Non-pigmented ciliary epithelial cell (primary cell): Measurements from ENCODE around the gene ZNF784.

ENCODE experiments used
- DNase-seq: peaks from one replicate; pipeline ENCODE4 v3.0.0-alpha.2; 2010; ENCODE audit warnings: low read depth

ZNF784 gene, protein sequence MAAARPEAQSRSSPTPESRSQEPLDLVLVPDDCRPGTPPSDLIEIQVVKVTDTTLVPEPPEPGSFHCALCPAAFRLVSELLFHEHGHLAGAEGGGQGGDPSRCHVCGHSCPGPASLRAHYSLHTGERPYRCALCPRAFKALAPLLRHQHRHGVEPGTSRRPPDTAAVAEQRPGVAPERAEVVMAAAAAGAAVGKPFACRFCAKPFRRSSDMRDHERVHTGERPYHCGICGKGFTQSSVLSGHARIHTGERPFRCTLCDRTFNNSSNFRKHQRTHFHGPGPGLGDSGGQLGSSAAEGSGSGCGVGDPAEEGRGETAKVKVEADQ

DNA sequence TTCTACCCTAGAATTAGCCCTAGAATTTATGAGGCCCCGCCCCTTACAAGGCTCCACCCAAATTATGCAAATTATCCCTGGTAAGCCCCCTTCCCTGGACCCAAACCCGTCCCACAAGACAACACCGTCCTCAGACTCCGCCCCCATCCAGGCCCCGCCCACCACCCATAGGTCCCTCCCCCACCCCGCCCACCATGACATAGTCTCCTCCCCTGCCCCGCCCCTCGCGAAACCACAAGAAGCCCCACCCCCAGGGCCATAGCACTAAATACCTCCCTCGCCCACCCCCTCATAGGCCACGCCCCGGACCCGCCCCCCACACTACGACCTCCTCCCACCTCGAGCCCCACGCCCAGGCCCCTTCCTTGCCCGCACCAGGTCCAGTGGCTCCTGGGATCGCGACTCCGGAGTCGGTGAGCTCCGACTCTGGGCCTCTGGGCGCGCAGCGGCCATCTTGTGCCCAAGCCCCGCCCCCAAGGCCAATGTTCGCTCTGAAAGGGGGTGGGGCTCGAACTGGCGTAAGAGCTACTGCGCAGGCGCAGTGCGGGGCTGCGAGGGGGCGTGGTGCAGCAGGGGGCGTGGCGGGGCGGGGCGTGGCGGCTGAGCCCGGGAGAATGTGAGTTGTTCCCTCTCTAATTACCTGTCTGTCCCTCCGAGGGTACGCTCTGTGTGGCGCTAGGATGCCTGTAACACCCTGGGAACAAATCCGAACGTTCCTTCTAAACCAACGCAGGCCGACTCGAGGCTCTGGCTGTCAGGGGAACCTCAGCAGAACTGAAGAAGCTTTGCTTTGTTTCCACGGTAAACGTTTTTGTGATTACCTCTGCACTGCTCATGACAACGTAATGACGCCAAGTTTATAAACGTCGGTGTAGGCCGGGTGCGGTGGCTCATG is at the start of gene ZNF784:
ZNF784 (minus strand) TSS at position 458 of the 895 bp plus-strand sequence; CDS start at position 453, 5 bp downstream.
- DNase-seq = no peak

DNA sequence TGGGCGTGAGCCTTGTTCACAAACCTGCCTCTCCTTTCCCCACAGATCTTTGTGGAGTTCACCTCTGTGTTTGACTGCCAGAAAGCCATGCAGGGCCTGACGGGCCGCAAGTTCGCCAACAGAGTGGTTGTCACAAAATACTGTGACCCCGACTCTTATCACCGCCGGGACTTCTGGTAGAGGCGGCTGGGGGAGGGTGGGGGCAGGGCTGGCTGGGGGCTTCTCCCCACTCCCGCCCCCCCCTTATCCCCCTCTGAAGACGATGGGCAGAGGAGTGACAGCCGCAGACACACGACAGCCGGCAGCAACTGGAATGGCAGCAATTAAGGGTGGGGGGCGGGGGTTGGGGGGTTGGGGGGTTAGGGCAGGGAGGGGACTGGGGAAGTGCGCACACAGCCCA is 49.5 kb upstream of the ZNF784 start:
- no peak for DNase-seq

DNA sequence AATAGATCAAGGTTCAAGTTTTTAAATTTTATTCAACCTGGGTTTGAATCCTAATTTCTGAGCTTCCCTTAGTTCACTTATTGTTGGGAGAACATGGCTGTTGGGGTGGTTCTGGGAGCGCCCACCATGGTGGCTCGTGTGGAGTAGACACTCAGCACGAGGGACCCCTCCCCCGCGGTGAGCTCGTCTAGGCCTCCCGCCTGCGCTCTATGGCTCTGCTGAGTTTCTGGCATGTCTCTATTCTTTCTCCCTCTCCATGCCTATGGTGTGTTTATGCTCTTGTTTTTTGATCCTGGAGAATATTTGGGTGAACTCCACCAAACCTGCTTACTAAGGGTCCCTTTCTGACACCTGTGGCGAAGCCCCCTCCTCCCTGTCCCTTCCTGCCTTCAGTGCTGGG is 49.1 kb upstream of the ZNF784 start:
- no peak for DNase-seq

DNA sequence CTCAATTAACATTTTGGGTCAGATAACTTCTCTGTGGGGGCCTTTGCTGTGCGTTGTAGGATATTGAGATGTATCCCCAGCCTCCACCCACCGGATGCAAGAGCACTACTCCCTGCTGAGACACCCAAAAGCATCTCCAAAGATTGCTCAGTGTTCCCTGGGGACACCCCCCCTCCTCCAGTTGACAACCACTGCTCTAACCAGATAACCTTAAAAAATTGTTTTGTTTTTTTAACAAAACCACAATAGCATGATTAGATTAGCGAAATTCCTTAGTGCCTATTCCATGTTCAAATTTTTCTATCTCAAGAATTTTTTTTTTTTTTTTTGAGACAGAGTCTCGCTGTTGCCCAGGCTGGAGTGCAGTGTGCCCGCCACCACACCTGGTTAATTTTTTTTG is 48.1 kb upstream of the ZNF784 start:
- no peak for DNase-seq

DNA sequence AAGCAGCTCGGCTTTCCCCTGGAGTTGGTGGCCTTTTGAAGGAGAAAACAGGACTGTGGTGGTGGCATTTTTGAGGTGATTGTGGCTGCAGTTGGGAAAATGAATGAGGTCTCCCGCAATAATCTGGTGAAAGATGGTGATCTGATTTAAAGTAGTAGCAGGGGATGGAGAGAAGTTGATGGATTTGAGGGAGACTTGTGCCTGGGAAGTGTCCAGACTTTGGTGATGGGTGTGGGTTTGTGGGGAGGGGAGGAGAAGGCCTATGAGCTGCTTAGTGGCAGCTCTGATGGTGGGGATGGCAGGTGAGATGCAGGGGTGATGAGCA is 46.6 kb upstream of the ZNF784 start:
- DNase-seq = no peak

DNA sequence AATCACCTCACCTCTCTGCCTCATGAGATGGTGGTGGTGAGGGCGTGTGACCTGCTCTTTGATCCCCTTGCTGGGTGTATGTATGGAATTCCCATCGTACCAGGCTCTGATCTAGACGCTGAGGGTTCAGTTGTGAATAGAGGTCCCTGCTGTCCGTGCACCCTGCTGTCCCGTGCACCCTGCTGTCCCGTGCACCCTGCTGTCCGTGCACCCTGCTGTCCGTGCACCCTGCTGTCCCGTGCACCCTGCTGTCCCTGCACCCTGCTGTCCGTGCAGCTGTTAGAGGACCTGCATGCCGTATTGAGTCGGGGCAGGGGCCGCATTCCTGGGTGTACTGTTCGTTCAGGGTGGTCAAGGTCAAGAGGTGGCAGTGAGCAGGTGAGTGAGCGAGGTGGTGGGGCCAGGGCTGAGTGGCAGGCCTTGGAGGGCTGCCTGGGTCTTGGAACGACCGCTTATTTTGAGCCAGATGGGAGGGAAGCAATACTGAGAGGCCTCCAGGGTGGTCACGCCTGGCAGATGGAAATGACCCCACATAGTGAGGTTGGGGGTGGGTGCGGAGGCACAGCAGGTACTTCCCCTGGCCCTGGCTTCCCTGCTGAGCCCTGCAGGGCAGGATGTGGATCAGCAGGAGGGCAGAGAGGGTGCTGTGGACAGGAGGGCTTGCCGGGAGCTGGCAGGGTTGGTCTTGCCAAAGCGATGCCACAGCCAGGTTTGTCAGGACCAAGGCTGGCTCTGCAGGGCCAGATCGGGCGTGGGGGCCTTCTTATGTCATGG is 46.1 kb upstream of the ZNF784 start:
- DNase-seq = no peak

DNA sequence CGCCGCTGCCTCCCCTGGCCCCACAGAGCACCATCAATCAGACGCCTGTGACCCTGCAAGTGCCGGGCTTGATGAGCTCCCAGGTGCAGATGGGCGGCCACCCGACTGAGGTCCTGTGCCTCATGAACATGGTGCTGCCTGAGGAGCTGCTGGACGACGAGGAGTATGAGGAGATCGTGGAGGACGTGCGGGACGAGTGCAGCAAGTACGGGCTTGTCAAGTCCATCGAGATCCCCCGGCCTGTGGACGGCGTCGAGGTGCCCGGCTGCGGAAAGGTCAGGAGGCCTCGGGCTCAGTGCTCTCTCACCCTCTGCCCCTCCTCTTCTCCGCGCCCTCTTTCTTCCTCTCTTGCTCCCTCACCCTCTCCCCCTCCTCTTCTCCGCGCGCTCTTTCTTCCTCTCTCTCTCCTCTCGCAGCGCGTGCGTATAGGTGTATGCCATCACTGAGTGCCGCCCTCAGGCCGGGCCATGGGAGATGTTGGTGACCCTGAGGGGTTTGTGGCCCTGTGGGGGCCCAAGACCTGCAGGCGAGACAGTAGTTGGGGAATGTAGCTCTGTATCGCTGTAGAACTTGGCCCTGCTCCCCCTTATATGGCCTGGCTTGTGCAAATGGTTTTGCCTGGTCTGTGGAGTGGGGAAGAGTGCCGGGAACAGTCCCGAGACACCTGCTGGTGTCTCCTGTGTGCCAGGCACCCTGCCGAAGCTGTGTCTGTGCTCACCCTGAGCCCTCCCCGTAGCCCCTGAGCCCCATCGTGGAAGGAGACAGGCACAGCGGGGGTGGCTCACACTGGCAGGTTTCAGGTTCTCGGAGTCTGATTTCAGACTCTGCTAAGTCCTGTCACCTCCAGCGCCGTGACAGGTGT is 45.3 kb upstream of the ZNF784 start:
- DNase-seq = no peak

DNA sequence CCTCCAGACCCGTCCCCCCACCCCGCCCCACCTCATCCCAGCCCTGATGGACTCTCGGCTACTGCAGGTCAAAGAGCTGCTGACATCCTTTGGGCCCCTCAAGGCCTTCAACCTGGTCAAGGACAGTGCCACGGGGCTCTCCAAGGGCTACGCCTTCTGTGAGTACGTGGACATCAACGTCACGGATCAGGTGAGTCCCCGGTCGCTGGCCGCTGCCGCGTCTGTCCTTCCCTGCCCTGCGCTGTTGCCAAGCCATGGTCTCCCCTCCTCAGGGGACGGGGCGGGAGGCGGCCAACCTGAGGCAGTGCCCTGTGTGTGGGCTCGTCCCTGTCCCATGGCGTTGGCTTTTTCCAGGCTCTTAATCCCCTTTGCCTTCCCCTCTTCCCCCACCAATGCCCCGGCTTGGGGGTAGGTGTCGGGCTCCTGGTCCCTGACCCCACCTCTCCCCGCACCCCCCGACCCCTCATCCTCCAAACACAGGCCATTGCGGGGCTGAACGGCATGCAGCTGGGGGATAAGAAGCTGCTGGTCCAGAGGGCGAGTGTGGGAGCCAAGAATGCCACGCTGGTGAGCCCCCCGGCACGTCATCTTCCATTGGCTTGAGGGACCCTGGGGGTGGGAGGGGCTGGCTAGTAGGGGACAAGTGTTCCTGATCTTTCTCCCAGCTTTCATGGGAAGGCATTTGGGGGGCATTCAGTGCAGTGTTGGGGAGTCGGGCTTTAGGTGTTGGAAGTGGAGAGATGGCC is 44.4 kb upstream of the ZNF784 start:
- no peak for DNase-seq

DNA sequence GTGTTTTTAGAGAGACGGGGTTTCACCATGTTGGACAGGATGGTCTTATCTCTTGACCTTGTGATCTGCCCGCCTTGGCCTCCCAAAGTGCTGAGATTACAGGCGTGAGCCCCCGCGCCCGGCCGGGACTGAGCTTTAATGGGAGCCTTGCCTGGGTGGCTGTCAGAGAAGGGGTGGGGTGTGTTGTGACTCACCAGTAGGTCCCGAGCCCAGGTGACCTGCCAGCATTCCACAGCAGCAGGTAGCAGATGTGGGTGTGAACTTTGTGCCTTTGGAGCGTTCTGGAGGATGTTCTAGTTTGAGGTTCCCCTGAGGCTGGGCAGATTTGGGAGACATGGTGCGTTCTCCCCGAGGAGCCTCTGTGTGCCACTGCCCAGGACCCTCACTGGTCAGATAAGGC is 43.6 kb upstream of the ZNF784 start:
- no peak for DNase-seq

DNA sequence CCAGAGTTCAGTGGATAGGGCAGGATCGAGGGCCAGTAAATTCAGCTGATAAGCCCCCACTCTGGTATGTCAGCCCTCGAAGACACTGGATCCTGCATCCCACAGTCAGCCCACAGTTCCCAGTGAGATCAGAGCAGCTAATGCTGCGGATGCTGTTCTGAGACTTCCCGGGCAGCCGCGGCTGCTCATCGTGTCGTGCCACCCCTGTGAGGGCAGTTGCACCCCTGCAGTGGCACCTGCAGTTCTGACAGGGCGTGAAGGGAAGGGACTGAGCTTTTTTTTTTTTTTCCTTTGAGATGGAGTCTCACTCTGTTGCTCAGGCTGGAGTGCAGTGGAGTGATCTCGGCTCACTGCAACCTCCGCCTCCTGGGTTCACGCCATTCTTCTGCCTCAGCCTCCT is 43.1 kb upstream of the ZNF784 start:
- no peak for DNase-seq

DNA sequence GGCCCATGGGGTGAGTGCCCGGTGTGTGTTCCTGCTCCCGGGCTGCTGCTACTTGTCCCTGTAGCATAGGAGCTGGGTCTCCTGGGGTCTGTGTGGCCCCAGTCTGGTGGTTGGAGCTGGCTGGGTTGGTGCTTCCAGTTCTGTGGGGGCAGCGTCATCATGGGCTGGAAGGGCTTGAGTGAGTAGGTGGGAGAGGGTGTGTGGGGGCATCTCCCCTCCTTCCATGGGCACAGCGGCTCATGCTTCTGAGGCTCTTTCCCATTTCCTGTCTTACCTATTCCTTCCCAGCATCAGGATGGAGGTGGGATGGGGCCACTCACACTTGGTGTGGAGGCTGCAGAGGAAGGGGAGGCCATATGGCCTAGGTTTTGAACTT is 42.6 kb upstream of the ZNF784 start:
- no peak for DNase-seq

DNA sequence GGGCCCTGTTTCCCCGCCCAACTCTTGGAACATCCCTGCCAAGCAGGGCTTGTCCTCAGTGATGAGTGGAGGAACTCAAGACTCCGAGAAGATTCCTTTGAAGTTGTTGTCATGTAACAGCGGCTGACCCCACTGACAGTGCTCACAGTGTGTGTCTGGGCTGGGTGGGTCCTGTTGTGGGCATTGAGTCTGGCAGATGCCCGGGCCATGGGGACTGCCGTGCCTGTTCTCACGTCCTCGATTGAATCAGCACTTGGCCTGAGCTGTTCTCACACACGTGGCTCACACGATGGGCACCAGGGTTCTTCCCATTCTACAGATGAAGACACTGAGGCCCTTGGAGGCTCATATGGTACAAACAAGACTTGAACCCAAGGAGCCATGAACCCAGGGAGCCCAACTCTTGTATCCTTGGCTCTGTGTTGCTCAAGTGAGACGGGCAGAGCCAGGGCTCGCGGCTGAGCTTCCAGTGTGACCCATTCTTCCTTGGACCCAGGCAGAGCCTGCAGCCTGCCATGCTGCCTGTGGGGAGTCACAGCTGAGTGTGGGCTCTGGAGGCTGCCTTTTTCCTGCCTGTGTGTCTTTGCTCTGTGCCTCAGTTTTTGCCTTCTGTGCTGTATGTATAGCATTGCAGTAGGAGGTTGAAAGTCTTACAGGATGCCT is 42.1 kb upstream of the ZNF784 start:
- no peak for DNase-seq

DNA sequence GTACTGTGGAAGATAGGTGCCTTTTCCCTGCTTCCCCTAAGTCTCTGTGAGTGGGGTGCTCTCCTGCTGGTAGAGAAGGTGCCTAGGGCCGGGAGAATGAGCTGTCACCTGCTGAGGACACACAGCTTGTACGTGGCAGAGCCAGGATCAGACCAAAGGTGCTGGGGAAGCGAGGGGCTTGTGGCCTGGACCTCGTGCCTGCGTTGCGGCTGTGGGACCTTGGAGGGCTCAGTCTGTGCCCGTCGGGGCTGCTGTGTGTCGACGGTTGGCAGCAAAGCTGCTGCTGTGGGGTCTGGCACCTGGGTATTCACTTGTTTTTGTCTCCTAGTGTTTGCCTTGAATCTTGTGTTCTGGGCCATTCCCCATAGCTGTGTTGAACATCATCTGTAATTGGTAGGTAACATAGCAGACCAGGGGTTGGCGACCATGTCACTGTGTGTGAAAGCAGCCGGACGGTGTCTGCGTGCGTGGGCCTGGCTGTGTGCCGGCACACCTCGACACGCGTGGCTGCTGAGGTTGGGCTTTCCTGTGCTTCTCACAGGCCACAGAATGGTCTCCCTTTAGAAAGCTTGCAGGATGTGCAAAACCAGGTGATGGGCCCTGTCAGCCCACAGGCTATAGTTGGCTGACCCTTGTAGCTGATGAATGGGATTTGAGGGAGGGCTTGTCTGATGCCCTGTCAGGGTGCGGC is 39.6 kb upstream of the ZNF784 start:
- no peak for DNase-seq

DNA sequence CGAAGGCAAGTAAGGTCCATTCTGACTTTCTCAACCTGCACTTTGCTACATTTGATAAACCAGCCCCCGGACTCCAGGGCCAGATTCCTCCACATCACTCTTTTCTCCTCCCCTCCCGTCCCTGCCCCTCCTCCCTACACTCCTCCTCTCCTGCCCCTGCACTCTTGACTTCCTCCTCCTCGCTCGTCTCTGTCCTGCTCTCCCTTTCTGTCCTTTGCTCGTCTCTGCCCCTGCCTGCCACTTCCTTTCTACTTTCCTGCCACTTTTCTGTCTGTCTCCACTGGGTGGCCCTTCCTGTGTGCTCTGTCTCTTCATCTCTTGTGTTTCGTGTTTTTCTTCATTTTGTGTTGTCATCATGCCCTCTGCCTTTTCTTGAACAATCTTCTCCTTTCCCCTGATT is 37.5 kb upstream of the ZNF784 start:
- DNase-seq = no peak

DNA sequence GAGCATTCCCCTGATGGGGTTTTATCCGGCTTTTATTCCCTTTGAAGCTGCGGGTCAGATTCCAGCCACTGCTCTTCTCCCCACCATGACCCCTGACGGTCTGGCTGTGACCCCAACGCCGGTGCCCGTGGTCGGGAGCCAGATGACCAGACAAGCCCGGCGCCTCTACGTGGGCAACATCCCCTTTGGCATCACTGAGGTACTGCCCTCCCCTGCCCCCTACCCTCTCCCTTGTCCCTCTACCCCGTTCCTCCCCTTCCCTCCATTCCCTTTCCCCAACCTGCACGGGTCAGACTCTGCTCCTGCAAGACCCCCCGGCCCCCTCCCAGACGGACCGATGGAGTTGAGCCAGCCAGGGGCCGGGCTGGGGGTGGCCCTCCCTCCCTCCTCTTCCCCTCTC is 36.6 kb upstream of the ZNF784 start:
- no peak for DNase-seq

DNA sequence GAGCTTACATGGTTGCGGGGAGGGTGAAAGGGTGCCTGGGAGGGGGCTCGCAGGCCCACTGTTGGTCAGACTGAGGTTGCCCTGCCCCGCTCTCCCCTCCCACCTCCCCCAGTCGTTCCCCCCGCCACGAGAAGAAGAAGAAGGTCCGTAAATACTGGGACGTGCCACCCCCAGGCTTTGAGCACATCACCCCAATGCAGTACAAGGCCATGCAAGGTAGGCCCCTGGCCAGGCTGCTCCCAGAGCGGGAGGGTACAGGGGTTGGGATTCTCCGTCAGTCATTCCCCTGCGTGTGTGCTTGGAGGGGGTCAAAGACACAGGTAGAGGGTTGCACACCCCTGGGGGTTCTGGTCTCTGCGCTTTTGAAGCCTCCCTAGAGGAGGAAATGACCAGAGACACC is 36.0 kb upstream of the ZNF784 start:
- DNase-seq = no peak

DNA sequence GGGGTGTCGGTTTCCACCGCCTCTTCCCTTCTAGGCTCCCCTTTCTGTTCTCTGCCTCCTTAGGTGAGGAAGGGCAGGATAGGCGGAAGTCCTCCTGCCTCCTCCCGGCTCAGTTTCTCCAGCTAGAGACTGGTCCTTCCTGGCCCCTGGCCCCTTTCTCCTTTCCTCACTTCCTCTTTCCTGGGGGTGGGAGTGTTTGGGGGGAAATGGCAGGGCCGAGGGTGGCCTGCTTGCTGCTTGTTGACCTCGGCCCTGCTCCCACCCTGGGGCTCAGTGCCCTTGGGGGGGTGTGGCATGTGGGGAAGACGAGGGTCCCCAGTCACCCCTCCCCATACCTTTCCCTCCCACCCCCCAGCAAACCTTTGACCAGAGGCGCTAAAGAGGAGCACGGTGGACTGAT is 35.5 kb upstream of the ZNF784 start:
- no peak for DNase-seq

DNA sequence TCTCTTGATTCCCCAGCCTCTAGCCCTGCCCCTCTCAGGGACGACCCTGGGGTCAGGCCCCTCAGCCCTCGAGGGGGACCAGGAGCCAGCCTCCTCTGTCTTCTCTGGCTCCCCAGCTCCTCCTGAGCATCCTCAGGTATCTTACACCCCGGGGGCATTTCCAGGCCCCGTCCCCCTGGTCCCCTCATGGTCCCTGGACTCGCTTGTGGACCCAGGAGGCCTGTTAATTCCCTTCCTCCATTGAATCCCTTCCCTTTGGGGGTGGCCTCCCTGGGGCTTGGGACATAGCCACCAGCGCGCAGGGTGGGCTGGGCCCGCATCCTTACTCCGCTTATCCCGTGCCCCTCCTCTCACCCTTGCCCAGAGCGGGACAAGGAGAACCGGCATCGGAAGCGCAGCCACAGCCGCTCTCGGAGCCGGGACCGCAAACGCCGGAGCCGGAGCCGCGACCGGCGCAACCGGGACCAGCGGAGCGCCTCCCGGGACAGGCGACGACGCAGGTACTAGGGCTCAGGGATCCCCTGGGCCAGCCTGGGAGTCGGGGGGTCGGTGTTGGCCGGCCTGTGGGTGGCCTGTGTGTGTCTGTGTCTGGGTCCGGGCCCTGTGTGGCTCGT is 34.6 kb upstream of the ZNF784 start:
- DNase-seq = no peak

DNA sequence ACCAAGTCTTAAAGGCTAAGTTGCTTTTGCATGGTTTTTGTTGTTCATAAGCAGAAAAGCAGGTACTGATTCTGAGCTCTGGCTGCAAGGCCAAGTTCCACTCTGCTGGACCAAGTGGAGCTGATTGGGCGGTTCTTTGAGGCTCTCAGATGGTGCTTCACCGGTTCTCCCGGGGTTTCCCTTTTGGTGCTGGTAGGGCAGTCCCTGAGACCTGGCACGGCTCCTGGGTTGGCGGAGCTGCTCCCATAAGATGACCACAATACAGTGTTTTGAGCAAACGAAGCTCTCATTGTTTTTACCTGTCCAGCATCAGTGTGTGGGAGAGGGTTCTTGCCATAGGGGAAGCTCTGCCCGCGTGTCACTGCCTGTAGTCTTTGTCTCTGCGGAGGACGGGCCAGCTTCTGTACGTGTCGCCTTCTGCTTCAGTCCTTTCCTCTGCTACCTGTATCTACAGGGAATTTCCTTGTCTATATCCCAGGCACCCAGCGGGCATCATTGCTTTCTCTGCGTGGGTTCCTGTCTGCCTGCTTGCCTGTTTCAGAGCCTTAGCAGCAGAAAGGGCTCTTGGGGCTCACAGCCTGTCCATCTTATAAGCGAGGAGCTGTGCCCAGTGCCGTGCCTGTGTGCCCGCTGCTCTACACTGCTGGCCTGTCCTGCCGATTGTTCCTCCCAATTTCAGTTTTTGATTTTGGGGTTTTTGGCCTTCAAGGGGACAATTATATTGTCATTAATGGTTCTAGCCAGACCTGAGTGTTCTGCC is 32.8 kb upstream of the ZNF784 start:
- no peak for DNase-seq
